B cell (primary cell): Measurements from ENCODE around the gene CDC42SE2. TPM values are rescaled to one million over a fixed set of nuclear protein-coding genes. Genes with fewer than 3 reads are reported as not detected.
"Not testable (repeated sequence)": the region's sequence is repeated elsewhere in the genome, so short reads cannot be mapped to it uniquely, and the experiment has no call there.

Experiments
- ATAC-seq: fragments of 200-7000 bp; cut with Tn5 transposase; one replicate; pipeline ENCODE4 v1.10.0; 2021; ENCODE audit warnings: low read depth, mild to moderate bottlenecking, moderate number of reproducible peaks, moderate library complexity
- CTCF ChIA-PET: fragments of 350-600 bp; sonication (Branson Sonifier 250); formaldehyde crosslinking; loops from one replicate; lab custom pipeline; 2021; ENCODE audit warnings: antibody characterized with exemption, inconsistent platforms; lab: Charles Lee
- POLR2A ChIA-PET: fragments of 350-600 bp; sonication (Branson Sonifier 250); formaldehyde crosslinking; loops from one replicate; lab custom pipeline; 2021; ENCODE audit warnings: antibody characterized with exemption; lab: Charles Lee
- DNase-seq: peaks from one replicate; pipeline ENCODE4 v3.0.0; 2013
- H2AFZ ChIP-seq: 2 replicates; pipeline ENCODE4 v1.6.1; 2012; ENCODE audit warnings: mild to moderate bottlenecking, low read depth, low read length; ENCODE audit not compliant: insufficient read depth, poor library complexity, severe bottlenecking
- H3K27ac ChIP-seq, 2 donors: 1 replicate in 1 of 2; 2 replicates in 1 of 2; pipeline ENCODE4 v1.5.1; 2012 to 2013; ENCODE audit warnings: low read length in 2 of 2, mild to moderate bottlenecking in 2 of 2, moderate library complexity in 1 of 2
- H3K27me3 ChIP-seq, 4 experiments: fragments of 200-600 bp in 1 of 4; sonication (generic) in 1 of 4; replicated peaks in 1 of 4; 1 replicate in 2 of 4; 2 replicates in 2 of 4; pipeline versions ENCODE4 v1.6.1 to v1.7.0; 2013 to 2016; ENCODE audit warnings: low read length in 3 of 4, mild to moderate bottlenecking in 2 of 4, mixed read lengths in 1 of 4, moderate library complexity in 1 of 4; ENCODE audit not compliant: insufficient read depth in 4 of 4, control insufficient read depth in 3 of 4; ENCODE audit errors: control extremely low read depth in 1 of 4
- H3K36me3 ChIP-seq, 2 experiments: replicated peaks in 1 of 2; 1 replicate in 1 of 2; 2 replicates in 1 of 2; pipeline versions ENCODE4 v1.6.1 to v1.7.1; 2013; ENCODE audit warnings: low read length in 1 of 2; ENCODE audit not compliant: insufficient read depth in 2 of 2, control insufficient read depth in 1 of 2; ENCODE audit errors: control extremely low read depth in 1 of 2, extremely low read depth in 1 of 2
- H3K4me1 ChIP-seq, 2 donors: fragments of 200-600 bp in 1 of 2; sonication (generic) in 1 of 2; 1 replicate in 1 of 2; 2 replicates in 1 of 2; pipeline versions ENCODE4 v1.5.1 to v1.6.1; 2013 to 2017; ENCODE audit warnings: low read length in 2 of 2; ENCODE audit not compliant: control insufficient read depth in 2 of 2, insufficient read depth in 2 of 2
- H3K4me2 ChIP-seq: replicated peaks from 2 replicates; pipeline ENCODE3; 2012; ENCODE audit warnings: mild to moderate bottlenecking, low read depth, low read length; ENCODE audit not compliant: poor library complexity, severe bottlenecking
- H3K4me3 ChIP-seq, 5 experiments: fragments of 200-600 bp in 1 of 5; sonication (generic) in 1 of 5; 1 replicate in 3 of 5; 2 replicates in 2 of 5; pipeline versions ENCODE4 v1.5.1 to v1.7.0; 2011 to 2016; ENCODE audit warnings: low read length in 4 of 5, mild to moderate bottlenecking in 4 of 5, low read depth in 2 of 5, control low read depth in 1 of 5, moderate library complexity in 1 of 5; ENCODE audit not compliant: insufficient read depth in 1 of 5; ENCODE audit errors: control extremely low read depth in 1 of 5, extremely low read depth in 1 of 5
- H3K79me2 ChIP-seq: fragments of 200-600 bp; sonication (generic); one replicate; pipeline ENCODE4 v1.6.0; 2016; ENCODE audit warnings: low read length; ENCODE audit not compliant: control insufficient read depth, insufficient read depth
- H3K9ac ChIP-seq: fragments of 200-600 bp; sonication (generic); 2 replicates; pipeline ENCODE4 v1.6.1; 2017; ENCODE audit warnings: mild to moderate bottlenecking, low read length, moderate library complexity
- H3K9me3 ChIP-seq, 3 donors: one replicate each; pipeline versions ENCODE4 v1.6.1 to v1.7.1; 2013; ENCODE audit warnings: low read length in 2 of 3; ENCODE audit not compliant: control insufficient read depth in 2 of 3, insufficient read depth in 1 of 3; ENCODE audit errors: control extremely low read depth in 1 of 3
- H4K20me1 ChIP-seq: 2 replicates; pipeline ENCODE4 v1.6.0; 2012; ENCODE audit warnings: mild to moderate bottlenecking, low read length; ENCODE audit not compliant: insufficient read depth, control insufficient read depth, poor library complexity, severe bottlenecking
- H3K27ac Mint-ChIP-seq: one replicate; pipeline ENCODE4 v1.8.0; 2021; ENCODE audit warnings: mixed read lengths
- H3K27me3 Mint-ChIP-seq: one replicate; pipeline ENCODE4 v1.8.0; 2021; ENCODE audit warnings: mixed read lengths
- H3K4me1 Mint-ChIP-seq: one replicate; pipeline ENCODE4 v1.8.0; 2021; ENCODE audit warnings: mixed read lengths
- H3K4me3 Mint-ChIP-seq: one replicate; pipeline ENCODE4 v1.8.0; 2021; ENCODE audit warnings: mixed read lengths
- H3K9me3 Mint-ChIP-seq: one replicate; pipeline ENCODE4 v1.8.0; 2022; ENCODE audit warnings: mixed read lengths; ENCODE audit not compliant: insufficient read depth
- EZH2 ChIP-seq: IDR thresholded peaks from 2 replicates; pipeline ENCODE4 v1.6.1; 2012; ENCODE audit warnings: borderline replicate concordance, low read depth, mild to moderate bottlenecking, moderate library complexity, low read length; ENCODE audit not compliant: insufficient read depth, poor library complexity, severe bottlenecking
- WGBS: methylation state at CpG from one replicate; pipeline ENCODE4 v1.1.5; 2013; ENCODE audit warnings: missing lambda C conversion rate; ENCODE audit not compliant: insufficient coverage; 5-methylcytosine and 5-hydroxymethylcytosine counted together
- intact Hi-C: fragments of 100-400 bp; cut with micrococcal nuclease; formaldehyde crosslinking; loops from one replicate; pipeline ENCODE4 v1.10.0; 2022
- polyA plus RNA-seq: library from polyadenylated mRNA; depleted of rRNA; stranded (reverse); fragments of >200 nt; gene quantifications from 2 replicates; pipeline ENCODE4 v1.2.3, GENCODE V29; 2012
- total RNA-seq, 2 donors: library from RNA; stranded (reverse); fragments of 120-200 nt in 1 of 2; gene quantifications; 1 replicate in 1 of 2; 2 replicates in 1 of 2; pipeline versions ENCODE4 v1.2.3 to v1.2.4, GENCODE V29; 2013 to 2022
- TF ChIP-seq, protein P1 (sequence below): fragments of 200-600 bp; IDR thresholded peaks from one replicate; pipeline ENCODE4 v1.8.0; 2022; ENCODE audit warnings: antibody characterized with exemption, mild to moderate bottlenecking

CDC42SE2 gene
- total and polyA plus RNA-seq, 2 donors (not counting 1 experiment from before 2014, with no cell fraction given): 42.5 to 161 TPM

- Histone ChIP-seq H3K27me3 (no peaks in the 10 kb centered on the region), H3K4me2 (no peak overlapping the region), H3K4me3 (no peak overlapping the region), H3K36me3 (peaks cover 3 to 15% of the 10 kb centered on the region in 2 experiments), H3K4me1 (peaks cover 4 to 9% of the 10 kb centered on the region in 2 donors), H4K20me1 (peaks cover 18% of the 10 kb centered on the region), H3K9me3 (peaks cover 0 to 14% (median 0%) of the 10 kb centered on the region in 3 donors), H3K27ac (no peak overlapping the region), H3K9ac (no peak overlapping the region), H3K79me2 (peaks cover 77% of the 10 kb centered on the region), H2AFZ (no peak overlapping the region)
- CTCF ChIA-PET: interaction anchor here (1.0 kb wide), 1 partner anchor 8 kb away, joined by 3 read pairs; no protein-coding TSS in a partner anchor
- POLR2A ChIA-PET: interaction anchor here (1.3 kb wide), 1 partner anchor 128 kb away, joined by 3 read pairs; no protein-coding TSS in a partner anchor
- ATAC-seq (no peak), DNase-seq (no peak)
- intact Hi-C loops: loop anchor here (5.0 kb wide), 1 partner anchor 39 kb away; no protein-coding TSS in a partner anchor
- TF ChIP-seq, protein P1, sequence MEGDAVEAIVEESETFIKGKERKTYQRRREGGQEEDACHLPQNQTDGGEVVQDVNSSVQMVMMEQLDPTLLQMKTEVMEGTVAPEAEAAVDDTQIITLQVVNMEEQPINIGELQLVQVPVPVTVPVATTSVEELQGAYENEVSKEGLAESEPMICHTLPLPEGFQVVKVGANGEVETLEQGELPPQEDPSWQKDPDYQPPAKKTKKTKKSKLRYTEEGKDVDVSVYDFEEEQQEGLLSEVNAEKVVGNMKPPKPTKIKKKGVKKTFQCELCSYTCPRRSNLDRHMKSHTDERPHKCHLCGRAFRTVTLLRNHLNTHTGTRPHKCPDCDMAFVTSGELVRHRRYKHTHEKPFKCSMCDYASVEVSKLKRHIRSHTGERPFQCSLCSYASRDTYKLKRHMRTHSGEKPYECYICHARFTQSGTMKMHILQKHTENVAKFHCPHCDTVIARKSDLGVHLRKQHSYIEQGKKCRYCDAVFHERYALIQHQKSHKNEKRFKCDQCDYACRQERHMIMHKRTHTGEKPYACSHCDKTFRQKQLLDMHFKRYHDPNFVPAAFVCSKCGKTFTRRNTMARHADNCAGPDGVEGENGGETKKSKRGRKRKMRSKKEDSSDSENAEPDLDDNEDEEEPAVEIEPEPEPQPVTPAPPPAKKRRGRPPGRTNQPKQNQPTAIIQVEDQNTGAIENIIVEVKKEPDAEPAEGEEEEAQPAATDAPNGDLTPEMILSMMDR: no peak
- TF ChIP-seq EZH2: no peak
- Mint-ChIP-seq H3K4me3 (no peak overlapping the region), H3K27ac (no peak overlapping the region), H3K9me3 (no peaks in the 10 kb centered on the region), H3K4me1 (peaks cover 62% of the 10 kb centered on the region), H3K27me3 (no peaks in the 10 kb centered on the region)
- WGBS: 100% methylated on average over 1 of the region's 4 CpGs
Observed at GRCh38 chr5:131338051-131338453, 74.2 kb downstream of the CDC42SE2 start.

DNA sequence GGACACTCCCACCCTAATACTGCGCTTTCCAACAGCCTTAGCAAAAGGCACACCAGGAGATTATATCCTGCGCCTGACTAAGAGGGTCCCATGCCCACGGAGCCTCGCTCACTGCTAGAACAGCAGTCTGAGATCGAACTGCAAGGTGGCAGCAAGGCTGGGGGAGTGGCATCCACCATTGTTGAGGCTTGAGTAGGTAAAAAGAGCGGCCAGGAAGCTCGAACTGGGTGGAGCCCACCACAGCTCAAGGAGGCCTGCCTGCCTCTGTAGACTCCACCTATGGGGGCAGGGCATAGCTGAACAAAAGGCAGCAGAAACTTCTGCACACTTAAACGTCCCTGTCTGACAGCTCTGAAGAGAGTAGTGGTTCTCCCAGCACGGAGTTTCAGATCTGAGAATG is 80.4 kb downstream of the CDC42SE2 start:
- H3K9ac ChIP-seq, H3K27ac ChIP-seq, H3K27ac Mint-ChIP-seq, H3K27me3 Mint-ChIP-seq, CTCF ChIA-PET, POLR2A ChIA-PET, H3K27me3 ChIP-seq, H2AFZ ChIP-seq, H3K9me3 Mint-ChIP-seq, H3K4me1 ChIP-seq, H3K4me3 ChIP-seq, DNase-seq, H3K4me2 ChIP-seq, H3K9me3 ChIP-seq, H3K4me3 Mint-ChIP-seq, ATAC-seq, intact Hi-C loops: not testable (repeated sequence)
- Histone ChIP-seq H3K79me2 (peaks cover 59% of the 10 kb centered on the region), H3K36me3 (peaks cover 0 to 22% of the 10 kb centered on the region in 2 experiments), H4K20me1 (peaks cover 14% of the 10 kb centered on the region)
- WGBS: 94% methylated on average over 9 of the region's 9 CpGs
- peaks cover 43% of the 10 kb centered on the region for H3K4me1 Mint-ChIP-seq

GRCh38 chr5:131346204-131346603 is 82.4 kb downstream of the CDC42SE2 start:
- H3K9me3 ChIP-seq, H3K9me3 Mint-ChIP-seq, H4K20me1 ChIP-seq, CTCF ChIA-PET, DNase-seq, H3K27me3 ChIP-seq, H3K4me1 ChIP-seq, H3K9ac ChIP-seq, H3K4me3 Mint-ChIP-seq, H3K4me3 ChIP-seq, H3K27me3 Mint-ChIP-seq, POLR2A ChIA-PET, intact Hi-C loops, H2AFZ ChIP-seq, ATAC-seq, H3K4me2 ChIP-seq: not testable (repeated sequence)
- Mint-ChIP-seq H3K27ac (peak overlapping the region; percentile 46), H3K4me1 (peaks cover 35% of the 10 kb centered on the region)
- WGBS: 100% methylated on average over 1 of the region's 3 CpGs
- H3K79me2 ChIP-seq: peaks cover 48% of the 10 kb centered on the region
- H3K36me3 ChIP-seq: peaks cover 0 to 20% of the 10 kb centered on the region in 2 experiments
- H3K27ac ChIP-seq: peak overlapping the region in 1 of 2 donors; percentile 23
